ENCODE data around the gene NRG4.

Gene NRG4

DNA sequence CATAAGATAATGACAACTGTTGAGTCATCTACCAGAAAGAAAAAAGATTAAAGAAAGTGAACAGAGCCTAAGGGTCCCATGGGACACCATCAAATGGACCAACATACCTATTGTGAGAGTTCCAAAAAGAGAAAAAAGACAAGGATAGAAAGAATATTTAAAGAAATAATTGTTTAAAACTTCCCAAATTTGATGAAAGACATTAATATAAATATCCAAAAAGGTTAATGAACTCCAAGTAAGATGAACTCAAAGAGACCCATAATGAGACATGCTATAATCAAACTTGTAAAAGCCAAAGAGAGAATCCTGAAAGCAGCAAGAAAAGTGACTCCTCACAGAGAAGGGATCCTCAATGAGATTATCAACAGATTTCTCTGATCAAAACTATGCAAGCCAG, 8.9 kb downstream of the NRG4 start:
- H3K27me3 ChIP-seq (replicated peaks; ENCODE audit: control insufficient read depth, insufficient read depth, low read length) = no peaks in the 10 kb centered on the region
- TF ChIP-seq, protein P1, sequence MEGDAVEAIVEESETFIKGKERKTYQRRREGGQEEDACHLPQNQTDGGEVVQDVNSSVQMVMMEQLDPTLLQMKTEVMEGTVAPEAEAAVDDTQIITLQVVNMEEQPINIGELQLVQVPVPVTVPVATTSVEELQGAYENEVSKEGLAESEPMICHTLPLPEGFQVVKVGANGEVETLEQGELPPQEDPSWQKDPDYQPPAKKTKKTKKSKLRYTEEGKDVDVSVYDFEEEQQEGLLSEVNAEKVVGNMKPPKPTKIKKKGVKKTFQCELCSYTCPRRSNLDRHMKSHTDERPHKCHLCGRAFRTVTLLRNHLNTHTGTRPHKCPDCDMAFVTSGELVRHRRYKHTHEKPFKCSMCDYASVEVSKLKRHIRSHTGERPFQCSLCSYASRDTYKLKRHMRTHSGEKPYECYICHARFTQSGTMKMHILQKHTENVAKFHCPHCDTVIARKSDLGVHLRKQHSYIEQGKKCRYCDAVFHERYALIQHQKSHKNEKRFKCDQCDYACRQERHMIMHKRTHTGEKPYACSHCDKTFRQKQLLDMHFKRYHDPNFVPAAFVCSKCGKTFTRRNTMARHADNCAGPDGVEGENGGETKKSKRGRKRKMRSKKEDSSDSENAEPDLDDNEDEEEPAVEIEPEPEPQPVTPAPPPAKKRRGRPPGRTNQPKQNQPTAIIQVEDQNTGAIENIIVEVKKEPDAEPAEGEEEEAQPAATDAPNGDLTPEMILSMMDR (IDR thresholded peaks at IDR 0.05; ENCODE audit: insufficient read depth, low read length, poor library complexity, severe bottlenecking) = no peak
- no peaks in the 10 kb centered on the region for H3K36me3 ChIP-seq (ENCODE audit: control insufficient read depth, insufficient read depth, low read length)
- no peak overlapping the region for H3K4me3 ChIP-seq (replicated peaks; ENCODE audit: low read depth, low read length)
- no peak for DNase-seq (ENCODE audit: extremely low read depth, insufficient read length)

DNA sequence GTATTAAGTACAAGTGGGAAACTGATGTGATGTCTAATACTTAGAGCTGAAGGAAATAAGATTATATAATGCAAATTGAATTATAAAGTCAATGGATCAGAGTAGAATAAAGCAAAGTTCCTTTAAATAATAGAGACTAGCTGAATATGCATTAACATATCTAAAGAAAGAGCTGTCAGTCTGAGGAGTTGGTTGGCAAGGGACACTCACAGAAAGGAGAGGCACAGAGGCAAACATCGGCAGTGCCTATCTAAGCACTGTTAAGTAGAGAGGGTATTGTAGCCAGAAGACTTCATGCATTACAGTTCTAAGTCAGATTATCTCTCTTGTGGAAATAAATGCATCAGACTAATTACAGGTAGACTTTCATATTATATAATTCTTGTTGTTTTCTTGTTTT, 16.6 kb downstream of the NRG4 start:
- DNase-seq (ENCODE audit: extremely low read depth, insufficient read length) = no peak
- H3K27me3 ChIP-seq (replicated peaks; ENCODE audit: control insufficient read depth, insufficient read depth, low read length) = no peaks in the 10 kb centered on the region
- H3K4me3 ChIP-seq (replicated peaks; ENCODE audit: low read depth, low read length) = no peak overlapping the region
- TF ChIP-seq, protein P1 (IDR thresholded peaks at IDR 0.05; ENCODE audit: insufficient read depth, low read length, poor library complexity, severe bottlenecking) = no peak
- H3K36me3 ChIP-seq (ENCODE audit: control insufficient read depth, insufficient read depth, low read length) = no peaks in the 10 kb centered on the region

DNA sequence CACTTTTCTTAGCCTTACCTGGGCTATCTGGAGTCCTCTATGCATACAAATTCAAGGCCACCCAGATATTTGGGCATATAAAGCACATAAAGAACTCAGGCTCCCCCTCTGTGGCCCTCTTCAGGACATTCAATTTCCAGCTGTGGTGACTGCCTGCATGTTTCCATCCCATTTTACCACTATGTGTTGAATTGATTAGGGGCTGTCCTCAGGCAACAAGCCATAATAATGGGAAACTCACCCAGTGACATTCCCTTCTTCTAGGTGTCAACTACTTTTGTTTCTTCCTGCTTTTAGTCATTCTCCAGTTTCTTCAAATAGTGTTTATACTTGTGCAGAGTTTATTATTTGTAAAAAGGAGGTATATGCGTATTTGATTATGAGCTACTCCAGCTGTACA, 18.0 kb downstream of the NRG4 start:
- Histone ChIP-seq H3K27me3 (replicated peaks; ENCODE audit: control insufficient read depth, insufficient read depth, low read length) (no peaks in the 10 kb centered on the region), H3K36me3 (ENCODE audit: control insufficient read depth, insufficient read depth, low read length) (no peaks in the 10 kb centered on the region), H3K4me3 (replicated peaks; ENCODE audit: low read depth, low read length) (no peak overlapping the region)
- no peak for DNase-seq (ENCODE audit: extremely low read depth, insufficient read length)
- TF ChIP-seq, protein P1 (IDR thresholded peaks at IDR 0.05; ENCODE audit: insufficient read depth, low read length, poor library complexity, severe bottlenecking) = no peak

DNA sequence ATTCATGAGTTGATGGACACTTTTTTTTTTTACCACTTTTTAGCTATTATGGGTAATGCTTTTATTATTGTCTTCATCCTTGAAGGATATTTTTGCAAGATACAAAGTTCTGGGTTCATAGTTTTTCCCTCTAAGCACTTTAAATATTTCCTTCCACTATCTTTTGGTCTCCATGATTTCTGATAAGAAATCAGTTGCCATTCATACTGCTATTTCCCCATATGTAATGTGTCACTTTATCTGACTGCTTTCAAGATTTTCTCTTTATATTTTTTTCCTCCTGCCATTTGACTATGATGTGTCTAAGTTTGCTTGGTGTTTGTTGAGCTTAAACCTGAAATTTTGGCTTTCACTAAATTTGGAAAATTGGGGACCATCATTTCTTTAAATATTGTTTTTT, 19.3 kb downstream of the NRG4 start:
- TF ChIP-seq, protein P1 (IDR thresholded peaks at IDR 0.05; ENCODE audit: insufficient read depth, low read length, poor library complexity, severe bottlenecking) = no peak
- no peaks in the 10 kb centered on the region for H3K27me3 ChIP-seq (replicated peaks; ENCODE audit: control insufficient read depth, insufficient read depth, low read length)

DNA sequence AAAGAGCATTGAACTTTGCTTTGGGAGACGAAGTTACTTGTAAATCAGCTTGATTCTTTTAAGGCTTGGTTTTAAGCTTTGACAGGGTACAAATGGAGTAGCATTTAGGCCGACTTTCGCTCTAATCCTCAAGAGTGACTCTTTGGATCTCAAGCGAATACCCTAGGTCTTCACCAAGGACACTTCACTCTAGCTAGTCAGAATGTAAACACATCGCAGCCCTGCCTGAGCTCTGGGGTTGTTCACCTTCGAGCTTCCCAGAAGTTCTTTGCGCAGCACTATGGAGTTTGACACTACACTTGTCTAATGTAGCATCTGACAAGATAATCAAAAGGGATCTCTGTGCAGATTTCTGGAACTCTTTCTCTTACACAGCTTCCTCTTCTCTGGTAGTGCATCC, 22.3 kb downstream of the NRG4 start:
- no peaks in the 10 kb centered on the region for H3K27me3 ChIP-seq (replicated peaks; ENCODE audit: control insufficient read depth, insufficient read depth, low read length)
- no peaks in the 10 kb centered on the region for H3K36me3 ChIP-seq (ENCODE audit: control insufficient read depth, insufficient read depth, low read length)
- H3K4me3 ChIP-seq (replicated peaks; ENCODE audit: low read depth, low read length) = no peak overlapping the region
- DNase-seq (ENCODE audit: extremely low read depth, insufficient read length) = no peak
- TF ChIP-seq, protein P1 (IDR thresholded peaks at IDR 0.05; ENCODE audit: insufficient read depth, low read length, poor library complexity, severe bottlenecking) = no peak

More for the DNA sequence above, 19.3 kb downstream of the NRG4 start:
- H3K4me3 ChIP-seq (replicated peaks; ENCODE audit: low read depth, low read length) = no peak overlapping the region
- H3K36me3 ChIP-seq (ENCODE audit: control insufficient read depth, insufficient read depth, low read length) = no peaks in the 10 kb centered on the region
- DNase-seq (ENCODE audit: extremely low read depth, insufficient read length) = no peak

DNA sequence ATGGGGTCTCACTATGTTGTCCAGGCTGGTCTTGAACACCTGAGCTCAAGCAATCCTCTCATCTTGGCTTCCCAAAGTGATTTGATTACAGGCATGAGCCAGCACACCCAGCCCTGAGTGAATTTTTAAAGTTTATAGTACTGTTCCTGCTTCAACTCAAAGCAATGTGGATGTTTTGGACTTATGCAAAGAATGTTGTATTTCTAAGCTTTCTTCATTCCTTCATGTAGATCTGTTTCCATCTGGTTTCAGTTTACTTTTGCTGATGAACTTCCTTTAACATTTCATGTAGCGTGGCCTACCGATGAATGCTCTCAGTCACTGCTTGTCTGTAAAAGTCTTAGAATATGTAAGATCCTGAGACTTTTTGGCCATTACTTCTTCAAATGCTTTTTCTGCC, 23.2 kb downstream of the NRG4 start:
- DNase-seq (ENCODE audit: extremely low read depth, insufficient read length) = no peak
- TF ChIP-seq, protein P1 (IDR thresholded peaks at IDR 0.05; ENCODE audit: insufficient read depth, low read length, poor library complexity, severe bottlenecking) = no peak

More for the DNA sequence above, 23.2 kb downstream of the NRG4 start:
- H3K27me3 ChIP-seq (replicated peaks; ENCODE audit: control insufficient read depth, insufficient read depth, low read length) = no peaks in the 10 kb centered on the region
- no peak overlapping the region for H3K4me3 ChIP-seq (replicated peaks; ENCODE audit: low read depth, low read length)
- H3K36me3 ChIP-seq (ENCODE audit: control insufficient read depth, insufficient read depth, low read length) = no peaks in the 10 kb centered on the region
